Measurements from ENCODE around the gene ECE1.

DNA sequence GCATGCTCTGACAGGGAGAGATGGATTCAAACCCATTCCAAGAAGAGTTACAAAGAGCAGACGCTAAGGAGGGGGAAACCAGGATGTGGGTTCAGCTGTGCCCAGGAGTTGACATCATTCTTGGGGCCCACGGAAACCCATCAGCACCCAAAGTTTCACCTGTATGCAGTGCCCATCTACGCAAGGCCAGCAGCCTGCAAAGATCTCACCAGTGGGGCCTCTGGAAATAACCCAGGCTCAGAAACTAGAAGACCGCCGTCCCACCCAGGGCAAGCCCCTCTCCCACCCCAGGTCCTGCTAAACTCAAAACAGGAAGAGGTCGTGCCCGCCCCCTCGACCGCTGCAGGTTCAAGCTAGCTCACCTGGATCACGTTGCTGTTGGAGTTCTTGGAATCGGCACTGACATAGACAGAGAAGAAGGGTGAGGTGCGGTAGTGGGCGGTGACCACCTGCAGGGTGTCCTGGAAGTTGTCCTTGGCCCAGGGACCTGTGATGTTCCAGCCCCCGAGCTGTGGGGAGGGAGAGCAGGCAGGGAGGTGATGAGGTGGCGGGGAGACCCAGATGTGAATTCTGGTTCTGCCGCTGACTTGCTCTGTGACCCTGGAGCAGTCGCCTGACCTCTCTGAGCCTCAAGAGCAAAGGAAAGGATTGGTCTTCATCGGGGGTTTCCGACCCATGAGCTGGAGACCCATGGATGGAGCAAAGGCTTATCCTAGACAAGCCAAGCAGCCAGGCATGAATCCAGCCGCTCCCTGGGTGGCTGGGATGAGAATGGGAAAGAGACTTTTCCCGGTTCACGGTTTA lies 31.7 kb downstream of the ECE1 start:
- no peak for TF ChIP-seq ZNF384 (IDR thresholded peaks at IDR 0.05)
- TF ChIP-seq ARNT (IDR thresholded peaks at IDR 0.05), result no peak

Data from HEK293T (cell line).